ENCODE data around the gene IL10RA. TPM values are rescaled to one million over a fixed set of nuclear protein-coding genes. Genes with fewer than 3 reads are reported as not detected.
"Not testable (repeated sequence)": the region's sequence is repeated elsewhere in the genome, so short reads cannot be mapped to it uniquely, and the experiment has no call there.

IL10RA gene
- total and polyA plus RNA-seq, 11 donors = 2.1 to 49.0 (median 5.8) TPM

DNA sequence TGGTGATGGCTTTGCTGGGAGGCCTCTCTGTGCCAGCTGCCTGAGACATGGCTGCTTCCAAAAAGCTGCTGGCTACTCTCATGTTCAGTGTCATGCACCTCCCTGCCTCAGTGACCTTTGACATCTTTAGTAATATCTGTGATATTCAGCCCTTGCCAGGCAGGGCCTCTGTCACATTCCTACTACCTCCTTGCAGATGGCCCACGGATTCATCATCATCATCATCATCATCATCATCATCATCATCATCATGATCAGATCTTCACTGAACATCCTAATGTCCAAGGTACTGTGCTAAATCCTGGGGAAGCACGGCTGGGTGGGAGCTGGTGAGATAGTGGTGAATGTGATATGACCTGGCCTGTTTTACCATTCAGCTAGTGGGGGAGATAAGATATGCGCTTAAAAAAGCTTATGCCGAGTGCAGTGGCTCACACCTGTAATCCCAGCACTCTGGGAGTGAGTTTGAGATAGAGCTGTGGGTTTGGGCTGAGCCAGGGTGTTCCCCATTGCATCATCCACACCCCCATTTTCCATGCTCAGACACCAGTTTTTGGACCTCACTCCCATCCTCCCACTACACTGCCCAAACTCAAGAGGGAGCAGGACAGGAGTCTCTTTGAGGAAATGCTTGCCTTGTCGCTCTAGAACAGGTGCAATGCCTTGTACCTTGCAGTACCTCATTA lies 39.9 kb upstream of the IL10RA start:
- no peaks in the 10 kb centered on the region for H3K36me3 ChIP-seq
- ATAC-seq = no peak
- peaks cover 0 to 12% (median 0%) of the 10 kb centered on the region in 12 donors for H3K9me3 ChIP-seq
- intact Hi-C loops (cut with DNase I) = loop anchor here (1.0 to 10.0 kb wide), 13 partner anchors 101 to 521 kb away; partner anchors contain the start of gene FXYD2 (in 2 of the 10)
- WGBS, 4 donors = 48 to 63% (median 55%) methylated on average over 5 of the region's 5 CpGs
- H3K27me3 ChIP-seq = peaks cover 0 to 5% (median 0%) of the 10 kb centered on the region in 9 donors
- H3K4me1 ChIP-seq = peaks cover 0 to 61% (median 7%) of the 10 kb centered on the region in 12 donors
- TF ChIP-seq CTCF (IDR thresholded peaks at IDR 0.05) = no peak
- no peak for TF ChIP-seq POLR2A (IDR thresholded peaks at IDR 0.05)
- no peak overlapping the region for H3K4me3 ChIP-seq
- peak overlapping the region in 1 of 12 donors; percentile 28 for H3K27ac ChIP-seq
- DNase-seq = no peak

- peak; percentile 94 to 99 (median 98) for TF ChIP-seq CTCF (IDR thresholded peaks at IDR 0.05)
- TF ChIP-seq POLR2A (IDR thresholded peaks at IDR 0.05) = no peak
- peaks cover 0 to 68% (median 7%) of the 10 kb centered on the region in 12 donors for H3K4me1 ChIP-seq
- H3K36me3 ChIP-seq = no peaks in the 10 kb centered on the region
- 46 to 50% (median 48%) methylated on average over 7 of the region's 7 CpGs for WGBS, 4 donors
- H3K27me3 ChIP-seq = peaks cover 0 to 5% (median 0%) of the 10 kb centered on the region in 9 donors
- H3K9me3 ChIP-seq = peaks cover 0 to 12% (median 0%) of the 10 kb centered on the region in 12 donors
- H3K4me3 ChIP-seq = no peak overlapping the region
- H3K27ac ChIP-seq = no peak overlapping the region
- DNase-seq (peak; percentile 89 to 94 (median 89)), ATAC-seq (peak; percentile 90 to 96 (median 94))
- intact Hi-C loops (cut with DNase I) = loop anchor here (1.0 to 10.0 kb wide), 16 partner anchors 102 to 522 kb away; partner anchors contain the start of gene FXYD2 (in 2 of the 10)
Measured at GRCh38 chr11:117946842-117947526, 39.2 kb upstream of the IL10RA start.

DNA sequence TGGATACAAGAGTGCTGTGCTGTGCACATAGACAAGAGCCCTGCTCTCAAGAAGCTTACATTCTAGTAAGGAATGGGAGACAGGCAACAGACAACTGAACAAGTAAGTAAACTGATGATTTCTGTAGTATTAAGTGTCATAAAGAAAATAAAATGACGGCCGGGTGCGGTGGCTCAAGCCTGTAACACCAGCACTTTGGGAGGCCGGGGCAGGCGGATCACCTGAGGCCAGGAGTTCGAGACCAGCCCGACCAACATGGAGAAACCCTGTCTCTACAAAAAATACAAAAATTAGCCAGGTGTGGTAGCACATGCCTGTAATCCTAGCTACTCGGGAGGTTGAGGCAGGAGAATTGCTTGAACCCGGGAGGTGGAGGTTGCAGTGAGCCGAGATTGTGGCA lies 38.4 kb upstream of the IL10RA start:
- H3K4me3 ChIP-seq, H3K27me3 ChIP-seq, DNase-seq, H3K36me3 ChIP-seq, H3K27ac ChIP-seq, ATAC-seq, H3K9me3 ChIP-seq: not testable (repeated sequence)
- intact Hi-C loops (cut with DNase I) = loop anchor here (1.0 to 10.0 kb wide), 15 partner anchors 103 to 523 kb away; partner anchors contain the start of gene FXYD2 (in 2 of the 10)
- 77 to 86% (median 82%) methylated on average over 10 of the region's 10 CpGs for WGBS, 4 donors
- peaks cover 0 to 75% (median 9%) of the 10 kb centered on the region in 12 donors for H3K4me1 ChIP-seq

DNA sequence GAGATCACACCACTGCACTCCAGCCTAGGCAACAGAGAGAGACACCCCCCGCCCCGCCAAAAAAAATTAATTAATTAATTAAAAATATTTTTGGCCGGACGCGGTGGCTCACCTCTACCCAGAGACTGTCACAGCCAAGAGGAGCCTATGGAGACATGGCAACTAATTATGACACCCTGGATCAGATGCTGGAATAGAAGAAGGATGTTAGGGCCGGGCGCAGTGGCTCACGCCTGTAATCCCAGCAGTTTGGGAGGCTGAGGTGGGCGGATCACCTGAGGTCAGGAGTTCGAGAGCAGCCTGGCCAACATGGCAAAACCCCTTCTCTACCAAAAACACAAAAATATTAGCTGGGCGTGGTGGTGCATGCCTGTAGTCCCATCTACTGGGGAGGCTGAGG lies 37.7 kb upstream of the IL10RA start:
- not testable (repeated sequence) for H3K36me3 ChIP-seq, ATAC-seq, DNase-seq, H3K27ac ChIP-seq, H3K4me3 ChIP-seq, H3K27me3 ChIP-seq, H3K9me3 ChIP-seq
- 90 to 92% (median 91%) methylated on average over 11 of the region's 11 CpGs for WGBS, 4 donors
- intact Hi-C loops (cut with DNase I) = loop anchor here in 9 of 10 donors (5.0 to 10.0 kb wide), 5 partner anchors 104 to 524 kb away; partner anchors contain the start of gene FXYD2 (in 2 of the 9)
- peaks cover 0 to 83% (median 11%) of the 10 kb centered on the region in 12 donors for H3K4me1 ChIP-seq

GRCh38 chr11:117949062-117949461 lies 37.1 kb upstream of the IL10RA start:
- intact Hi-C loops (cut with DNase I) = loop anchor here in 9 of 10 donors (5.0 to 10.0 kb wide), 5 partner anchors 103 to 524 kb away; partner anchors contain the start of gene FXYD2 (in 2 of the 9)
- ATAC-seq (no peak), DNase-seq (no peak)
- Histone ChIP-seq H3K36me3 (no peaks in the 10 kb centered on the region), H3K4me3 (no peak overlapping the region), H3K27me3 (peaks cover 0 to 5% (median 0%) of the 10 kb centered on the region in 9 donors), H3K4me1 (peaks cover 0 to 88% (median 11%) of the 10 kb centered on the region in 12 donors), H3K27ac (peak overlapping the region in 1 of 12 donors; percentile 83), H3K9me3 (no peaks in the 10 kb centered on the region)
- 74 to 77% (median 75%) methylated on average over 6 of the region's 6 CpGs for WGBS, 4 donors
- TF ChIP-seq POLR2A (IDR thresholded peaks at IDR 0.05) (no peak), CTCF (IDR thresholded peaks at IDR 0.05) (no peak)
